Suppressor macrophage (primary cell): ENCODE measurements around the gene GPRIN2.
"Not testable (repeated sequence)": the region's sequence is repeated elsewhere in the genome, so short reads cannot be mapped to it uniquely, and the experiment has no call there.

ENCODE experiments used
- DNase-seq, 4 experiments: peaks; one replicate each; pipeline ENCODE4 v3.0.0-alpha.2; 2020 to 2022

Gene GPRIN2

GRCh38 chr10:46537309-46537708, 19.1 kb downstream of the GPRIN2 start:
- no peak for DNase-seq

GRCh38 chr10:46536781-46537180, 19.7 kb downstream of the GPRIN2 start:
- no peak for DNase-seq

GRCh38 chr10:46536171-46536570, 20.3 kb downstream of the GPRIN2 start:
- DNase-seq = no peak

DNA sequence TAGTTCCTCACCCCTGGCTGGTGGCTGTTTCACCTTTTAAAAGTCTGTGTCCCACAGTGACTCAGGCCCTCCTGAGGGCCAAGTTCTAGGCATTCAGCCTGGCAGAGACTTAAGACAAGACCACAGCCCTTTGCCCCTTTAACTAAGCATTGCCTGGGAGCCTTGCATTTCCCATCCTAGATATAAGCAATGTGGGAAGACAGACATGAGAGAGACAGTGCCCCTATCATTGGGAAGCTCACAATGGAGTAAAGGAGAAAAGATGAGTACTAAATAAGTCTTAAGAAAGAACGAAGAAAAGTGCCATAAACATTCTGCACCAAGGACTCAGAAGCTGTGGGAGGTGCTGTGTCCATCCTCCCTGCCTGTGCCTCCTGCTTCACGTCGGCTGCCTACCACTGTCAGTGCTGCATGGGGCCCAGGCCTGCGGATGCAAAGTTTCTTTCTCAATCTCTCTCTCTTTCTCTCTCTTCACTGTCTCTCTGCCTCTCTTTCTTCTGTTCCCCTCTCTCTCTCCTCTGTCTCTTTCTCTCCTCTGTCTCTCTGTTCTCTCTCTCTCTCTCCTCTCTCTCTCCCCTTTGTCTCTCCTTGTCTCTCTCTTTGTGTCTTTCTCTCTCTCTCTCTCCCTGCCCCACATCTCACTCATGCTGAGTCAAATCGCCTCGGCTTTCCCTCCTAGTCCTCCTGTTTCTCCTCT, 21.5 kb downstream of the GPRIN2 start:
- no peak for DNase-seq

GRCh38 chr10:46532256-46532655, 24.2 kb downstream of the GPRIN2 start:
- DNase-seq = not testable (repeated sequence)

GRCh38 chr10:46530249-46531186, 25.9 kb downstream of the GPRIN2 start:
- no peak for DNase-seq

DNA sequence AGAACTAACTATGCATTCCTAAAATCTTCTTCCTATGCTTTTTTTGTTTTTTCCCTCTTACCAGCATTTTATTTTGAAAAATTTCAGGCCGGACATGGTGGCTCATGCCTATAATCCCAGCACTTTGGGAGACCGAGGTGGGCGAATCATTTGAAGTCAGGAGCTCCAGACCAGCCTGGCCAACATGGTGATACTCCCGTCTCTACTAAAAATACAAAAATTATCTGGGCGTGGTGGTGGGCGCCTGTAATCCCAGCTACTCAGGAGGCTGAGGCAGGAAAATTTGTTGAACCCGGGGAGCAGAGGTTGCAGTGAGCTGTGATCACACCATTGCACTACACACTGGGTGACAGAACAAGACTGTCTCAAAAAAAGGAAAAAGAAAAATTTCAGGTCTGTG, 26.7 kb downstream of the GPRIN2 start:
- DNase-seq = not testable (repeated sequence)

DNA sequence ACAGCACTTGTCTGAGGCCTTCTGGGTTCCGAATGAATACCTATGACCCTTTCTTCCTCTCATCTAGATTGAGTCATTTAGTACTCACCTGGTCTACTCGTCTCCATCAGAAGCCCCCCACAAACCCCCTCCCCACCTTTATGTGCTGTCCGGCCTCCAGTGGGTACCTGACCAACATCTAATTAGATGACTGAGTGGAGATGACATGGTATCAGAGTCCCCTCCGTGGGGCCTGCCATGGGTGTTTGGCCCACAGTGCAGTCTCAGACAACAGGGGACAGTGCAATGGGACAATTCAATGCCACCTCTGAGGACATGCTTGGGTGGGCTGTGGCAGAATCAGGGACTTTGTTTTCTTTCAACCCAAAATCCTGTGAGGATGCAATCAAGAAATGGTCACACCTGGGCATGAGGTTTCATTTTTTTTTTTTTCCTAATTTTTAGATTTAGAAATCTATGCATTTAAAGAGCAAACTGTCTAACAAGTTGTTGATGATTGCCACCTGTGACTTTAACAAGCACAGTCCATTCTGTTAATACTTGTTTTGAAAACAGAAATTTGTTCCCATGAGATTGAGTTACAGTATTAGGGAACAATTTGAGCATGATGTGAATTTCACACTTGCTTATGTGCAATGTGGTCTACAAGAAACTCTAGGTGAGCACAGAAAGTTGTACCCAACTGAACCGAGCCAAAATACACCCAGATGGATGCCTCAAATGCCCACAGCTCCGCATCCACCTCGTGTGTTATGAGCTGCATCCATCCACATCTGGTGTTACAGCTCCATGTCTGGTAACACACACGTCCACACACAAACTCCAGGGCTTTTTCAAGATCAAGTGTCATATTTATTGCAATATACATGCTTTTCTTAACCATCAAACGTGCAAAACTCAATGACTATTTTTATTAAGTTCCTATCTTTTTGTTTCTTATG, 27.5 kb downstream of the GPRIN2 start:
- no peak for DNase-seq

GRCh38 chr10:46528171-46528671, 28.2 kb downstream of the GPRIN2 start:
- DNase-seq = no peak

DNA sequence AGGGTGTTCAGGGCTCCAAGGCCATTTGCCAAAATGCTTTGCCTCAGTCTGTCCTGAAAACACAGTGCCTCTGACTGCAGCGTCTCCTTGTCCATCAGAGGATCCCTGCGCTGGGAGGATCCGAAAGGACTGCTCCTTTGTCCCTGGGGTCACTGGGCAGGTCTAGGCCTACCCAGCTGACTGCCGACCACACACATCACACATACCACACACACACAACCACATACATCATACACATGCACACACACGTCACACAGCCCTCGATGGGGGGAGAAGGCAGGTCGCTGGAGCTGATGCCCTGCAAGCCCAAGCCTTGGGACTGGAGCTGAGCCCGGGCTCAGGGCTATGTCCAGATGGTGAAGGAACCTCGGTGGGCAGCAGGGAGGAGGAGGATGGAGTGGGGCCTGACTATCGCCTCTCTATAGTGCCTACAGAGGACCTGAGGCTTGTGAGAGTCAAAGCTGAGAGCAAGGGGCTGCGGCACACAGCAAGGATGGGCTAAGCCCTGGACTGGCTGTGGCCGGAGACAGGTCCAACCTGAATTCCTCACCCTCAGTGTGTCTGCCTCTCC, 29.1 kb downstream of the GPRIN2 start:
- peak in 1 of 4 experiments; percentile 2 for DNase-seq

- DNase-seq = peak in 1 of 4 experiments; percentile 5
Measured at GRCh38 chr10:46526682-46527038, 29.8 kb downstream of the GPRIN2 start.

GRCh38 chr10:46525824-46526681, 30.4 kb downstream of the GPRIN2 start:
- DNase-seq = no peak

DNA sequence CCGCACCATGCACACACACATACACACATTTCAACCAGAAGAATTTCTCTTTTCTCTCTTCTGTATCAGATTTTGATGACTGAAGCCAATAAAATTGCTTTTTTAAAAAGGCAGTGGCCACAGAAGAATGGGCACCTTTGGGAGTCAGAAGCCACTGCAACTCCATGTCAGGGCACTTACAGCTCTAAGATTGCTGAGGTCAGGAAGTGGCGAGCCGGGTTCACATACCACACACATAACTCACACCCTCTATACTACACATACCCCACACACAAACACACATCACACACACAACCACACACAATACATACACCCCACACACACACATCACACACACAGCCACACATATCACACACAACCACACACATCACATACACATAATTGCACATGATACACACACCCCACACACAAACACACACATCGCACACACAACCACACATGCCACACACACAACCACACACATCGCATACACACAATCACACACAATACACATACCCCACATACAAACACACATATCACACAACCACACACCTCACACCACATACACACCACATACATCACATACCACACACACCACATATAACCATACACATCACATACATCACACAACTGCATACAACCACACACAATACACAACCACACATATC, 31.2 kb downstream of the GPRIN2 start:
- DNase-seq = no peak

DNA sequence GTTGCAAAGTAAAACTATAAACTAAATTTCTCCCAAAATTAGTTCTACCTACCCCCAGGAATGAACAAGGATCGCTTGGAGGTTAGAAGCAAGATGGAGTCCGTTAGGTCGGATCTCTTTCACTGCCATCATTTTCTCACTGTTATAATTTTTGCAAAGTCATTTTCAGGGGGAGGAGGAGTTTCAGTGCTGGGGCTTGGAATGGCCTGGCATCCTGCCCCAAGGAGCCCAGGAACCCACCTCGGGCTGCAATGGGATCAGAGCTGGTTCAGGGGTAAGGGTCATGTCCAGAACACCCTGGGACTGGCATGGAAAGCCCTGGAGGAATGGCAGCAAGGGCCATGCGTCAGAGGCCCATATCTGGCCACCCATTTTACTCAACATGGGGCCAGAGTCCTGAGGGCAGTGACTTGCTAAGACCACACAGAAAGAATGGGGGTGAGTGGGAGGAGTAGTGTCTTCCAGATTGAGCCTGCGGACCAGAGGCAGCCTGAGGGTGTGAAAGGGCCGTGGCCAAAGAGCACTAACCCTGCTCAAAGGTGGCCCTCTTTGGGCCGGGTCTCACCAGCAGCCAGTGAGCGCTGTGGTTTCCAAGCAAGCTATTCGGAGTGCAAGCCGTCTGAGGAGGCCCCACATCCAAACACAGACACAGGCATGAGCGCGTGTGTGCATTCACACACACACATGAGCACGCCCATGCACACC, 31.8 kb downstream of the GPRIN2 start:
- DNase-seq = no peak

- DNase-seq = no peak
Measured at GRCh38 chr10:46523962-46524471, 32.4 kb downstream of the GPRIN2 start.

GRCh38 chr10:46523119-46523961, 33.1 kb downstream of the GPRIN2 start:
- no peak for DNase-seq

- DNase-seq = no peak
Measured at GRCh38 chr10:46522295-46523118, 34.0 kb downstream of the GPRIN2 start.

DNA sequence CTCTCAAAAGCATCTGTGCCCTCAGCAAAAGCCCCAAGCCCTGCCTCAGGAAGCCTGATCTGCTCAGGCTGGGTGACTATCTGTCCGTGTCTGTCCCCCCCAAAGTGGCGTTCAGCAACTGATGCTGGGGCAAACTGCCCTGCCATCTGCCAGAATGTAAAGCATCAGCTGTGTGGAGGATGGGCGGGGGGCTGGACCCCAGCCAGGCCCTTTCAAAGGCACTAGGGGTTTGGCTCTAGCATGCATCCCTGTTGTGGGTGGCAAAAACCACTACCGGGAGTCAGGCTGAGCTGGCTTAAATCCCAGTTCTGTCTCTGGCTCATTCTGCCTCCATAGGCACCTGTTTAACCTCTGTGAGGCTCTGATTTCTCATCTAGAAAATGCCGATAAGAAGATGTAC, 35.5 kb downstream of the GPRIN2 start:
- DNase-seq = no peak
